Measurements from ENCODE around the gene BAHCC1. TPM values are rescaled to one million over a fixed set of nuclear protein-coding genes. Genes with fewer than 3 reads are reported as not detected.

BAHCC1 gene
- total RNA-seq, 1 experiment from 2014 or later, result 3.1 TPM

DNA sequence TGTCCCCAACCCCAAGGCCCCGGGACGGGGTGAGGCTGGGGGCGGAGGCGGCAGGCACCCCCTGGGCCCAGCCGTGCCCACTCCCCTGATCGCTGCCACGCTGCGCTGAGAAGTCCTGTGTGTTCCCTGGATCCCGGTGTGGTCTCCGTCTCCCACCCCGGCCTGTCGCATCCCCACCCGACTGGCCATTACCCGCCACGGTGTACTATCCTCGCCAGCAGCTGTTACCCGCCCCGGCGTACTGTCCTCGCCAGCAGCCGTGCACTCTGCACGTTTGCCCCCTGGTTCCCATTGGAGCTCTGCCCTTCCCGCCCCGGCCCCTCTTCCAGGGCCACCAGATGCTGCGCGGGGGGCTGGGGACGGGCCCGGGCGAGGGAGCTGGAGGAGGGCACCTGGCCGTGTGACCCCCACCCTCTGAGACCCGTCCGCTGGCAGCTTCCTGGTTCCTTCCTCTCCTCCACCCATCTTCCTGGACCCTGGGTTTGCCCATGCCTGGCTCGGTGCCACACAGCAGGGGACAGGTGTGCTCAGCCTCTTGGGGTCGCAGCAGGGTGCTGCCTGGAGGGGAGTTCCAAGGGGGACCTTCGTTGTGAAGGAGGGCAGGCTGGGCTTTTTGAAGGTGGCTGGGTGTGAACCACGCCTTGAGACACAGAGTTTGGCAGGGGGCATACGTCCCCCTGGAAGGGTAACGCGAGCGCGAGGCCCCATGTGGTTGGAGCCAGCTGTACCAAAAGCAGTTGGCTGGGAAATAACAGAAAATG is 19.7 kb downstream of the BAHCC1 start:
- Histone ChIP-seq H2BK120ac (ENCODE audit: low read depth, low read length, poor library complexity, severe bottlenecking) (no peak overlapping the region), H3T11ph (ENCODE audit: low read length) (no peak overlapping the region), H3K56ac (ENCODE audit: insufficient read length, low read depth, low read length) (no peak overlapping the region), H3K4me2 (ENCODE audit: insufficient read depth, insufficient read length, low read length) (no peak overlapping the region), H3K4ac (ENCODE audit: low read depth, low read length) (no peak overlapping the region), H3K9me3 (ENCODE audit: control insufficient read depth, low read depth, low read length) (no peaks in the 10 kb centered on the region), H2BK12ac (ENCODE audit: insufficient read length, low read depth, low read length) (no peak overlapping the region), H2BK15ac (ENCODE audit: low read depth, low read length) (no peak overlapping the region), H3K79me2 (ENCODE audit: insufficient read depth, low read length) (no peaks in the 10 kb centered on the region), H4K20me1 (ENCODE audit: control insufficient read depth, insufficient read depth, insufficient read length) (peaks cover 2% of the 10 kb centered on the region), H3K27me3 (ENCODE audit: insufficient read depth, low read length) (no peaks in the 10 kb centered on the region), H4K8ac (replicated peaks; ENCODE audit: insufficient read length, low read depth, low read length) (no peak overlapping the region), H3K18ac (ENCODE audit: insufficient read length, low read depth, low read length) (no peak overlapping the region), H3K79me1 (ENCODE audit: insufficient read depth, low read depth, low read length, poor library complexity, severe bottlenecking) (no peaks in the 10 kb centered on the region), H2AK5ac (ENCODE audit: insufficient read length, low read length) (no peak overlapping the region), H4K91ac (ENCODE audit: insufficient read length, low read depth, low read length) (no peak overlapping the region), H3K27ac (ENCODE audit: insufficient read length, low read depth, low read length) (no peak overlapping the region), H3K23ac (ENCODE audit: insufficient read length, low read depth, low read length) (no peak overlapping the region), H3K4me1 (ENCODE audit: insufficient read depth, low read length) (no peaks in the 10 kb centered on the region), H2BK20ac (ENCODE audit: low read depth, low read length, poor library complexity, severe bottlenecking) (no peak overlapping the region), H2AFZ (ENCODE audit: low read length) (no peak overlapping the region), H4K5ac (ENCODE audit: insufficient read length, low read depth, low read length) (no peak overlapping the region), H3K9ac (ENCODE audit: extremely low read depth, insufficient read length, low read length) (no peak overlapping the region), H2BK5ac (ENCODE audit: insufficient read length, low read length) (no peak overlapping the region), H3K23me2 (ENCODE audit: insufficient read length, low read depth, low read length, poor library complexity, severe bottlenecking) (no peaks in the 10 kb centered on the region), H3K14ac (ENCODE audit: insufficient read depth, low read length) (no peak overlapping the region)
- Mint-ChIP-seq H3K4me3 (no peak overlapping the region), H3K9me3 (no peaks in the 10 kb centered on the region; a peak in 1 of 5 replicates), H3K27me3 (ENCODE audit: low read depth) (no peaks in the 10 kb centered on the region; the same call in 1 of the 2 replicates), H3K36me3 (ENCODE audit: insufficient read depth in 1 of 3, low read depth in 3 of 3) (no peaks in the 10 kb centered on the region), H3K27ac (no peak overlapping the region), H3K4me1 (peaks cover 2 to 5% of the 10 kb centered on the region in 2 experiments; a peak in 2 of 4 replicates)
- no peak for TF ChIP-seq CTCF (conservative IDR thresholded peaks at IDR 0.05)
- WGBS (ENCODE audit: extremely low coverage, insufficient read length, low lambda C conversion rate), result no CpG with 5 or more reads among the region's 41 CpGs
- no peak for DNase-seq
